ENCODE measurements around the gene LINGO4.

GRCh38 chr1:151811181-151811580, 6.0 kb upstream of the LINGO4 start:
- TF ChIP-seq POLR2A (IDR thresholded peaks at IDR 0.05; ENCODE audit: low read length), result no peak
- TF ChIP-seq GATA1 (IDR thresholded peaks at IDR 0.05; ENCODE audit: low read depth, low read length), result no peak

All from erythroblast (primary cell).